Fibroblast of the aortic adventitia (primary cell): Measurements from ENCODE around the gene SYNJ2. TPM values are rescaled to one million over a fixed set of nuclear protein-coding genes. Genes with fewer than 3 reads are reported as not detected.
A peak's percentile ranks its signal among the peaks of the same experiment; 100 is the strongest.
"Not testable (repeated sequence)": the region's sequence is repeated elsewhere in the genome, so short reads cannot be mapped to it uniquely, and the experiment has no call there.

ENCODE experiments used
- DNase-seq: peaks from one replicate; pipeline ENCODE4 v3.0.0-alpha.2; 2010; ENCODE audit warnings: low read depth
- H3K4me3 ChIP-seq: 2 replicates; pipeline ENCODE4 v1.5.1; 2011; ENCODE audit warnings: low read depth, mild to moderate bottlenecking, control low read depth, low read length, moderate library complexity
- total RNA-seq: library from RNA; depleted of rRNA; stranded (reverse); fragments of >200 nt; gene quantifications from 2 replicates; pipeline ENCODE4 v1.2.3, GENCODE V29; 2012; ENCODE audit warnings: low replicate concordance
- TF ChIP-seq, protein P1 (sequence below): IDR thresholded peaks from 2 replicates; pipeline ENCODE4 v1.5.1; 2011; ENCODE audit warnings: mild to moderate bottlenecking, low read length, control low read depth, inconsistent platforms; ENCODE audit not compliant: insufficient read depth

SYNJ2 gene
- total RNA-seq, 1 donor, result 73.6 TPM

DNA sequence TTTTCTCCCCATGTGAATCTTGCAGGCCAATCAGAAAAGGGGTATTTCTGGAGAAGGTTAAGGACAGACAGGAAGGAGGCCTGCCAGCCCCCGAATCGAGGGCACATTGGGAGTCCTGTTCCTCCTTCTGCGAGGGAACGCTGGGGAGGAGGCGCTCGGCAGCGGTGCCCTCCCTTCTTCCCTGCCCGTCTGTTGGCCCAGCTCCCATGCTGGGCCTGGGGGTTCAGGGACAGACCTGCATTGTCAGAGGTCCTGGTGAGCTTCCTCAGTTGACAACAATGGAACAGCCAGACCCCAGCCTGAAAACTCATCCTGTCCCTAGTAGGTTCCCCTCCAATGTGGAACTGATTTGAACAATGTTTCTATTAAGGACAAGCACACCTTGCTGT is 15.1 kb upstream of the SYNJ2 start:
- no peak for DNase-seq
- TF ChIP-seq, protein P1, sequence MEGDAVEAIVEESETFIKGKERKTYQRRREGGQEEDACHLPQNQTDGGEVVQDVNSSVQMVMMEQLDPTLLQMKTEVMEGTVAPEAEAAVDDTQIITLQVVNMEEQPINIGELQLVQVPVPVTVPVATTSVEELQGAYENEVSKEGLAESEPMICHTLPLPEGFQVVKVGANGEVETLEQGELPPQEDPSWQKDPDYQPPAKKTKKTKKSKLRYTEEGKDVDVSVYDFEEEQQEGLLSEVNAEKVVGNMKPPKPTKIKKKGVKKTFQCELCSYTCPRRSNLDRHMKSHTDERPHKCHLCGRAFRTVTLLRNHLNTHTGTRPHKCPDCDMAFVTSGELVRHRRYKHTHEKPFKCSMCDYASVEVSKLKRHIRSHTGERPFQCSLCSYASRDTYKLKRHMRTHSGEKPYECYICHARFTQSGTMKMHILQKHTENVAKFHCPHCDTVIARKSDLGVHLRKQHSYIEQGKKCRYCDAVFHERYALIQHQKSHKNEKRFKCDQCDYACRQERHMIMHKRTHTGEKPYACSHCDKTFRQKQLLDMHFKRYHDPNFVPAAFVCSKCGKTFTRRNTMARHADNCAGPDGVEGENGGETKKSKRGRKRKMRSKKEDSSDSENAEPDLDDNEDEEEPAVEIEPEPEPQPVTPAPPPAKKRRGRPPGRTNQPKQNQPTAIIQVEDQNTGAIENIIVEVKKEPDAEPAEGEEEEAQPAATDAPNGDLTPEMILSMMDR, result no peak
- no peak overlapping the region for H3K4me3 ChIP-seq

DNA sequence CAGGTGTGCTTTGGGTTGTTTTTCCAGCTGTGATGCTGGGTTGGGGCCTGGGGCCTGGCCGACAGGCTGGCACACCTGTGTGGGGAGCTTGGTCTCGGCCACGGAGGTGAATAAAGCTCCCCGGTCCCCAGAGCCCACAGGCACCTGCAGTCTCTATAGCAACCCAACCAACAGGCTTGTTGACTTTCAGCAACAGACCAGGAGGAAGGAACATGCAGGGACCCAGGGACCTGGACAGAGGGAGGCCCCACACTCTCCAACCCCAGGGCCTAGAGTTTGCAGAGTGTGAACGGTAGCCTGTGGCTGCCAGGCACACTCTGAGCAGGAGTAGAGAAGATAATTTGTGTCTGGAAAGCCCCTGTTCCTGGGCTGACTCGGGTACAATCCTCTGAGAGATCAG is 14.6 kb upstream of the SYNJ2 start:
- DNase-seq, result no peak
- no peak overlapping the region for H3K4me3 ChIP-seq
- TF ChIP-seq, protein P1, result no peak

GRCh38 chr6:157967486-157967885 is 14.2 kb upstream of the SYNJ2 start:
- DNase-seq, result no peak
- TF ChIP-seq, protein P1, result no peak
- no peak overlapping the region for H3K4me3 ChIP-seq

DNA sequence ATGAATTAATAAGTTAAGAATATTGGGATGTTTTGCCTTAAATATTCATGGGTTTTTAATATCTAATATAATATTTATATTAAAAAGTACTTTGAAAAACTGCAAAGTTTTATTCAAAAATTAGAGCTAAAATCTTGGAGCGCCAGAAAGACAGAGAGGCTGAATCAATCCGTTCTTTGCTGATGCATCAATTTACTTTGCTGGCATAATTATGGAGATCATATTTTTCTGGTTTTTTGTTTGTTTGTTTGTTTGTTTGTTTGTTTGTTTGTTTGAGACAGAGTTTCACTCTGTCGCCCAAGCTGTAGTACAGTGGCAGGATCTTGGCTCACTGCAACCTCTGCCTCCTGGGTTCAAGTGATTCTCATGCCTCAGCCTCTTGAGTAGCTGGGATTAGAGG is 9.5 kb upstream of the SYNJ2 start:
- not testable (repeated sequence) for DNase-seq

DNA sequence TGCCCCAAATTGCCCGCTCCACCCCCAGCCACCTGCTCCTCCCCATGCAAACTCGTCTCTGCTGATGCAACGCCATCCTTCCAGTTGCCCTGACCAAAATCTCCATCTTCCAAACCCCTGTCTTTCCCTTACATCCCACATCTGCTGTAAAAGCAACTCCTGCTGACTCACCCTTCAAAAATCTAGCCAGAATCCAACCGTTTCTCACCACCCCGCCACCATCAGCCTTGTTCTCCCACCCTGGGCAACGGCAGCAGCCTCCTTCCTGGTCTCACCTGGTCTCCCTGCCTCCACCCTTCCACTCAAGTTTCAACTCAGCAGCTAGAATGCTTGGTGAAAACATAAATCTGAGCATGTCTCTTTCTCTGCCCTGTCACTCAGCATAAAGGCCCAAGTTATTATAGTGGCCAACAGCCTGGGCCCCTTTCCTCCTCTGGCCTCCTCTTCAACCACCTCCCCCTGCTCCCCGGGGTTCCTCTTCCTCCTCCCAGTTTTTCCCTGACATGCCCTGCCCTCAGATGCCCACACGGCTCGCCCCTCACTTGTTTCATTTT is 7.2 kb upstream of the SYNJ2 start:
- no peak overlapping the region for H3K4me3 ChIP-seq
- TF ChIP-seq, protein P1, result no peak
- peak; percentile 40 for DNase-seq

More for the DNA sequence above, 9.5 kb upstream of the SYNJ2 start:
- H3K4me3 ChIP-seq, result not testable (repeated sequence)

DNA sequence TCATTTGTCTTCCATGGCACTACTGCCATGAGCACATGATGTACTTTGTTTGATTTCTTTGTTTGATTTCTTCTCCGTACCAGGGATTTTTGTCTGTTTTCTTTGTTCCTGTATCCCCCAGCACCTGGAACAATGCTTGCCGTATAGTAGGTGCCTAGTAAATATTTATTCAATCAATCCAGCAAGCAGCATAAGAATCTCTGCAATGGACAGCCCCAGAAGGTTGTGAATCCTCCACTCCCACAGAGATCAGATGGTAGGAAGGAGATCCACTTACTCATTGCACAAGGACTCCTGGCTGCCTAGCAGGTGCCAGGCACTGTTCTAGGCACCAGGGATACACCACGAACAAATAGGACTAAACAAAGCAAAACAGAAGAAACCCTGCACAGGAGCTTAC is 6.7 kb upstream of the SYNJ2 start:
- H3K4me3 ChIP-seq, result no peak overlapping the region
- no peak for DNase-seq
- TF ChIP-seq, protein P1, result no peak

GRCh38 chr6:157975456-157975855 is 6.2 kb upstream of the SYNJ2 start:
- no peak for DNase-seq
- no peak overlapping the region for H3K4me3 ChIP-seq
- TF ChIP-seq, protein P1, result no peak
